ENCODE results near the gene ABHD2.

Gene ABHD2

DNA sequence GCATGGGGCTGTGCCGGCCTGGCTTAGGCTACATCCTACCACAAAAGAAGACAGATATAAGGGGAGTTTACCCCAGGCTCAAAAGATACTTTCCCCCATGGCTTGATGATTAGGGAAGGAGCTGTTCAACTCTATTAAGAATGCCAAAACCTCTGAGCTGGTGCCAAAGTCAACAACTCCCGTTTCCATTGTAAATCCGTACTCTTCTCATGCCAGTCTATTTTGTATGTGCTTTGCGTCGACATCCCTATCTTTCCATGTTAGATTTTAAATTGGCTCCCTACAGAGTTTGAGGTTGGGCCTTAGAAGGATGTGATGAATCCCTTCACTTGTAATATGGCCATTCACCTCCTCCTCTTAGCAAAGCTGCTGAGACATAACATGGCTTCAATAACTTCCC lies 86.2 kb downstream of the ABHD2 start:
- peaks cover 28 to 44% of the 10 kb centered on the region in 2 donors for H3K36me3 ChIP-seq (ENCODE audit: control insufficient read depth in 2 of 2, insufficient read depth in 2 of 2, low read length in 2 of 2)
- no peak overlapping the region for H3K27ac ChIP-seq (ENCODE audit: low read depth in 2 of 2, low read length in 2 of 2)
- no peaks in the 10 kb centered on the region for H3K9me3 ChIP-seq (ENCODE audit: control insufficient read depth in 2 of 2, low read length in 2 of 2)
- peaks cover 0 to 5% of the 10 kb centered on the region in 2 donors for H3K4me1 ChIP-seq (ENCODE audit: control insufficient read depth in 2 of 2, insufficient read depth in 2 of 2, low read length in 2 of 2)
- no peak overlapping the region for H3K9ac ChIP-seq (ENCODE audit: low read depth in 1 of 2, low read length in 2 of 2)
- no peak overlapping the region for H3K4me3 ChIP-seq (ENCODE audit: low read length in 2 of 2)
- H3K27me3 ChIP-seq (ENCODE audit: control insufficient read depth in 2 of 2, insufficient read depth in 2 of 2, low read length in 2 of 2): no peaks in the 10 kb centered on the region

DNA sequence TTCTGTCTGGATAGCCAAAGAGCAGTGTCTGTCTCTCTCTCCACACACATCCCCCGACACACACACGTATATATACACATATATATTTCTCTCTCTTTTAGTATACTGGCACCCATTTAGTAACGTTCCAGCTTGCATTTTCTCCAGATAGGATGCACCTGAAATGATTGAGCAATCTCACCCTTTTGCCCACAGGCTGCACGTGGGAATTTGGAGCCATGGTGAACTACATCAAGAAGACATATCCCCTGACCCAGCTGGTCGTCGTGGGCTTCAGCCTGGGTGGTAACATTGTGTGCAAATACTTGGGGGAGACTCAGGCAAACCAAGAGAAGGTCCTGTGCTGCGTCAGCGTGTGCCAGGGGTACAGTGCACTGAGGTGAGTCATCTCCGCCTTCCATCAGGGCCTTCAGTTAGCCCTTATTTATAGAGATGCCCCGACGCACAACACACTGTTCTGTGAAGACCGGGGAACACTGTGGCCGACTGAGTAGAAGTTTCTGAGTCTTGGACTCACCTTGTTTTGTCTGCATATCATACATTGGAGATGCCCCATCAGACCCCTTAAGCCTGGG lies 87.4 kb downstream of the ABHD2 start:
- no peak overlapping the region for H3K27ac ChIP-seq (ENCODE audit: low read depth in 2 of 2, low read length in 2 of 2)
- peaks cover 28 to 44% of the 10 kb centered on the region in 2 donors for H3K36me3 ChIP-seq (ENCODE audit: control insufficient read depth in 2 of 2, insufficient read depth in 2 of 2, low read length in 2 of 2)
- no peak overlapping the region for H3K9ac ChIP-seq (ENCODE audit: low read depth in 1 of 2, low read length in 2 of 2)

DNA sequence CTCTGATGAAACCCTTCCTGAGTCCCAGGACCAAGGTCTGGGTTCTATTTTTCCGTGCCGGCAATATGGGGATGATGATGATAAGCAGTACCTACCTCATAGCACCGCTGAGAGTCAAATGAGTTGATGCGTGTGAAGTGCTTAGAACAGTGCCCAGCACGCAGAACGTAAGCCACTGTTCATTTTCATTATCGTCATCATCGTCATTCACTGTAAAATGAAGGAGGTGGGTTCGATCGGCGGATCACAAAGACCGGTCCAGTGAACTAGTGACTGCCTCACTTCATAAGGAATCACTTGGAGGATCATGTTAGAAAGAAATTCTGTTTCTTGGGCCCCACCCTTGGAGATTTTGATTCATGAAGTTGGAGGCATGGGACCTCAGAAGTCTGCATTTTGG lies 88.9 kb downstream of the ABHD2 start:
- no peak overlapping the region for H3K4me3 ChIP-seq (ENCODE audit: low read length in 2 of 2)
- no peak overlapping the region for H3K27ac ChIP-seq (ENCODE audit: low read depth in 2 of 2, low read length in 2 of 2)
- peaks cover 0 to 5% of the 10 kb centered on the region in 2 donors for H3K4me1 ChIP-seq (ENCODE audit: control insufficient read depth in 2 of 2, insufficient read depth in 2 of 2, low read length in 2 of 2)
- no peaks in the 10 kb centered on the region for H3K9me3 ChIP-seq (ENCODE audit: control insufficient read depth in 2 of 2, low read length in 2 of 2)
- no peak overlapping the region for H3K9ac ChIP-seq (ENCODE audit: low read depth in 1 of 2, low read length in 2 of 2)
- H3K27me3 ChIP-seq (ENCODE audit: control insufficient read depth in 2 of 2, insufficient read depth in 2 of 2, low read length in 2 of 2): no peaks in the 10 kb centered on the region
- H3K36me3 ChIP-seq (ENCODE audit: control insufficient read depth in 2 of 2, insufficient read depth in 2 of 2, low read length in 2 of 2): peaks cover 28 to 44% of the 10 kb centered on the region in 2 donors

More for the DNA sequence above, 87.4 kb downstream of the ABHD2 start:
- Histone ChIP-seq H3K9me3 (ENCODE audit: control insufficient read depth in 2 of 2, low read length in 2 of 2) (no peaks in the 10 kb centered on the region), H3K27me3 (ENCODE audit: control insufficient read depth in 2 of 2, insufficient read depth in 2 of 2, low read length in 2 of 2) (no peaks in the 10 kb centered on the region), H3K4me1 (ENCODE audit: control insufficient read depth in 2 of 2, insufficient read depth in 2 of 2, low read length in 2 of 2) (peaks cover 0 to 5% of the 10 kb centered on the region in 2 donors), H3K4me3 (ENCODE audit: low read length in 2 of 2) (no peak overlapping the region)

DNA sequence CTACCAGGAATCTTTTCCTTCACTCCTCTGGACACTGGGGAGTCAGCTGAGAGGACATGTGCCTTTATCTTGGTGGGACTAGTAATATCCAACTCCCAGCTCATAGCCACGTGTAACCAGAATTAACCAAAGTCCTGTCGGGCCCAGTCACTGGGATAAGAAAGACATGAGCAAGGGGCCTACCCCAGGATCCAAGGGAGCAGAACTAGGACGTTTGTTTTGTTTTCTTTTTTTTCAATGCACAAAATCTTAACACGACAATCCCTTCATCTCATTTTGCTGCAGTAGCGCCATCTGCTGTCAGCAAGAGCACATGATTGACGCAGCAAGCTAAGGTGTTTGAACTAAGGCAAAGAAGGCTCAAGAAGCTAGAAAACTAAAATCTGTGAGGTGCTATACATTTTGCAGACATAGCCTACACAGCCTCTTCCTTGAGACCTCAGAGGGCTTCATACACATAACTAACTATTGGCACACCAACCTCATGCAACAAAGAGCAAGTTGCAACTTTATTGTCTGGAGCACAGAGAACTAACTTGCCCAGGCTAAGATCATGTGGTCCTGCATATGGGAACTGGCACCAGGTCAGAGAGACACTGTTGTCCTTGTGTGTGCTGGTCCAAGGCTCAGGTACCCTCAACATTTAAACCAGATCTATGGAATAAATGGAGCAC lies 89.5 kb downstream of the ABHD2 start:
- no peak overlapping the region for H3K4me3 ChIP-seq (ENCODE audit: low read length in 2 of 2)
- no peaks in the 10 kb centered on the region for H3K27me3 ChIP-seq (ENCODE audit: control insufficient read depth in 2 of 2, insufficient read depth in 2 of 2, low read length in 2 of 2)
- peaks cover 28 to 44% of the 10 kb centered on the region in 2 donors for H3K36me3 ChIP-seq (ENCODE audit: control insufficient read depth in 2 of 2, insufficient read depth in 2 of 2, low read length in 2 of 2)
- no peaks in the 10 kb centered on the region for H3K9me3 ChIP-seq (ENCODE audit: control insufficient read depth in 2 of 2, low read length in 2 of 2)
- peaks cover 0 to 5% of the 10 kb centered on the region in 2 donors for H3K4me1 ChIP-seq (ENCODE audit: control insufficient read depth in 2 of 2, insufficient read depth in 2 of 2, low read length in 2 of 2)
- no peak overlapping the region for H3K27ac ChIP-seq (ENCODE audit: low read depth in 2 of 2, low read length in 2 of 2)
- H3K9ac ChIP-seq (ENCODE audit: low read depth in 1 of 2, low read length in 2 of 2): peak overlapping the region in 1 of 2 donors; percentile 1

DNA sequence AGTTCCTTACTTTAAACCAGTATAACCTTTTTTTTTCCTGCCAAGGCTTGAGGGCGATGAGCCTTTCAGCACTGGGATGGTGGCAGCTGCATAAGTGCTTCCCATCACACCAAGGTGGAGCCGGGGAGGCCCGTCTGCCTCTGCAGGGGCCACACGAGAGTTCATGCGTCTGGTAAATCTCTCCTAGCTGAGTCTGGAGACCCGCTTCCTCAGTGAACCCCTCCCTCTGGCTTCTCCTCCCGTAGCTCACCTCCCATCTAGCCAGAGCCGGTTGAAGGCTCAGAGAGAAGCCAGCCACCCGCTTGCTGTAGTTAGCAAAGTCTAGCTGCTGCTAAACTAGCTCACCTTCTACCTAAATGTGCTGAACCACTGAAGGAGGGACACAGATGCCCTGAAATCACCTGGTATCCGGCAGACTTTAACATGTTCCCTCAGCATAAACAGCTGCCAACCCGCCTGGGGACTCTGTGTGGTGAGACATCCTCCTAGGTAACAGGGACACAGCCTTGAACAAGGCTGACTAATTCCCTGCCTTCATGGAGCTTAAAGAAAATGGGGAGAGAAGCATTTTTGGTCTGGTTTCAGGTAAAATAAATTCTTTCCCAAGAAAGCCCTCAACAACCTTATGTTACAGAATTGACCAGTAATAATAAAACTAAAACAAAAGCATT lies 90.2 kb downstream of the ABHD2 start:
- Histone ChIP-seq H3K36me3 (ENCODE audit: control insufficient read depth in 2 of 2, insufficient read depth in 2 of 2, low read length in 2 of 2) (peaks cover 28 to 44% of the 10 kb centered on the region in 2 donors), H3K9me3 (ENCODE audit: control insufficient read depth in 2 of 2, low read length in 2 of 2) (no peaks in the 10 kb centered on the region), H3K4me3 (ENCODE audit: low read length in 2 of 2) (no peak overlapping the region), H3K4me1 (ENCODE audit: control insufficient read depth in 2 of 2, insufficient read depth in 2 of 2, low read length in 2 of 2) (peaks cover 0 to 5% of the 10 kb centered on the region in 2 donors), H3K9ac (ENCODE audit: low read depth in 1 of 2, low read length in 2 of 2) (no peak overlapping the region), H3K27ac (ENCODE audit: low read depth in 2 of 2, low read length in 2 of 2) (no peak overlapping the region), H3K27me3 (ENCODE audit: control insufficient read depth in 2 of 2, insufficient read depth in 2 of 2, low read length in 2 of 2) (no peaks in the 10 kb centered on the region)

DNA sequence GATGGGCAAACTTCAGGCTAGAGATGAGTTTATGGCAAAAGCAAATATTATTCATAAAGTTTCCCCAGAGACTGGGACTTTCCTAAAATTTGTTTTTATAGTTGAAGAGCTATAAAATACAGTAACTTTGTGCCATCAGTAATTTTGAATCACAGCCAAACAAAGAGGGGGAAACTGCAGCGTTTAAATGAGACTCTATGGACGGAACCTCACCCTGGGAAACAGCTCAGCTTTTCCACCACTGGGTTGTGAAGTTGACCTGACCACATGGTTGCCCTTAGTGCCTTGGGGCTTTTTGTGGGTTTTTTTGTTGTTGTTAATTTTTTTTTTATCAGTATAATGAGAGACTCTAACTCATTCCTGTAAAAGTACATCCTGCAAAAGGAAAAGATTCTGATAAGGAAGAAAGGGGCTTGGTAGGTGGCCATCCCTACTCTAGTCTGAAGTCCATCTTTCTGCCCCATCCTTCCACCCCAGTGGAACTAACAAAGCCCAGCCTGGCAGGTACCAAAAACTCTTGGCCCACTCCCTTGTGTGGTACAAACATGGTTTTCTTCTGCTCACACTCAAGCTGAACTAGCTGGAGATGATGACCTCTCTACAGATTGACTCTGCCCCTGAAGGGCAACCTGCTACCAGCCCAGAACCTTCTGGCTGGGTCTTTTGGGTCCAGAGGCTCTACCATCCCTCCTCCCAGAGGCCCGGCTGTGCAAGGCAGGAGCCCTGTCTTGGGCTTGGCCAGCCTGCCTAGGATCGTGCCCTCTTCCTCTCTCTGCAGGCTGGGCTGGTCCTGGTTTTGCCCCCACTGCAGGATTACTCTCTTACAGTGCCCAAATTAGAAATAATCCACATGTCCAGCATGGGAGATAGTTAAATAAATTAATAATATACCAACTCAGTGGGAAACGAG lies 92.0 kb downstream of the ABHD2 start:
- H3K36me3 ChIP-seq (ENCODE audit: control insufficient read depth in 2 of 2, insufficient read depth in 2 of 2, low read length in 2 of 2): peaks cover 25 to 33% of the 10 kb centered on the region in 2 donors
- H3K9me3 ChIP-seq (ENCODE audit: control insufficient read depth in 2 of 2, low read length in 2 of 2): no peaks in the 10 kb centered on the region
- H3K4me3 ChIP-seq (ENCODE audit: low read length in 2 of 2): no peak overlapping the region
- H3K9ac ChIP-seq (ENCODE audit: low read depth in 1 of 2, low read length in 2 of 2): no peak overlapping the region
- no peaks in the 10 kb centered on the region for H3K27me3 ChIP-seq (ENCODE audit: control insufficient read depth in 2 of 2, insufficient read depth in 2 of 2, low read length in 2 of 2)
- no peak overlapping the region for H3K27ac ChIP-seq (ENCODE audit: low read depth in 2 of 2, low read length in 2 of 2)
- peaks cover 0 to 5% of the 10 kb centered on the region in 2 donors for H3K4me1 ChIP-seq (ENCODE audit: control insufficient read depth in 2 of 2, insufficient read depth in 2 of 2, low read length in 2 of 2)

DNA sequence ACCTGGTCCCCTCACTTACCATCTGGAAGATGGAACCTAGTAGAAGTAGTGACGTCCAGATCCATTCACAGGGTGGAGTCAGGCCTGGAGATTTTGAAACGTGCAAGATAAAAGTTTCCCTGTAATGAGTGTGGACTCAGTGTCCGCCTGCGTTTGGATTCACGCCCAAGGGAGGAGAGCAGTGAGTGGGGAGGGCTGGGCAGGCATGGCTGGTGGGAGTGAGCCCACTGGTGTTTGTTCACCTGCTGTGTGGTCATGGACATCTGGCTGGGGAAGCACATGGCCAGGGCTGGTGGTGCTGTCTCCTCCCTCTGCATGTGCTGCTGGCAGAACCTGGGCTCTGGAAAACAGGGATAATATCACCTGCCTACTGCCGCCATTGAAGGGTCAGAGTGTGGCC lies 96.1 kb downstream of the ABHD2 start:
- Histone ChIP-seq H3K27me3 (ENCODE audit: control insufficient read depth in 2 of 2, insufficient read depth in 2 of 2, low read length in 2 of 2) (no peaks in the 10 kb centered on the region), H3K4me1 (ENCODE audit: control insufficient read depth in 2 of 2, insufficient read depth in 2 of 2, low read length in 2 of 2) (no peaks in the 10 kb centered on the region), H3K27ac (ENCODE audit: low read depth in 2 of 2, low read length in 2 of 2) (no peak overlapping the region), H3K9me3 (ENCODE audit: control insufficient read depth in 2 of 2, low read length in 2 of 2) (no peaks in the 10 kb centered on the region), H3K9ac (ENCODE audit: low read depth in 1 of 2, low read length in 2 of 2) (no peak overlapping the region), H3K36me3 (ENCODE audit: control insufficient read depth in 2 of 2, insufficient read depth in 2 of 2, low read length in 2 of 2) (peaks cover 25 to 30% of the 10 kb centered on the region in 2 donors), H3K4me3 (ENCODE audit: low read length in 2 of 2) (no peak overlapping the region)

DNA sequence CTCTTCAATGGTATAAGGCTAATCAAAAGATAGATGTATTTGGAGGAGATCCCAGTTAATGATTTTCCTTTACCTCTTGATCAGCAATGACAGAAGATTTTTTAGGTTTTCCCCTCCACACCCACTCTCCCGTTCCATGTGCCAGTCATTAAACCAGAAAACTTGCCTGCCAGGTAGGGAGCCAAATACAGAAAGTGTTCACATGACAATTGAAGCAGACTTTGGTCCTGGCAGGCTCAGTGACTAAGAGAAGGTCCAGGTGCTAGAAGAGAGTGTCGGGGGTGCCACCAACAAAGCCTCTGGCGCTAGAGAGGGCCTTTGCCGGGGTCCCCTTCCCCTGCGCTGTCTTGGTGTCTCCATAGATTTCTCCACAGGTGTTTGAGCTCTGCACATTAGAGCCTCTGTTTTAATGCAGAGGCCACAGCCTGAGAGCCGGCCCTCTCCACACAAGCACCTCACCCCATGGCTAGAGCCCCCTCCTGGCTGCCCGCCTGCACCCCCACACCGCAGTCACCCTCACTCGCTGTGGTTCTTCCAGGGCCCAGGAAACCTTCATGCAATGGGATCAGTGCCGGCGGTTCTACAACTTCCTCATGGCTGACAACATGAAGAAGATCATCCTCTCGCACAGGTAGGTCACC lies 96.8 kb downstream of the ABHD2 start:
- H3K4me3 ChIP-seq (ENCODE audit: low read length in 2 of 2): no peak overlapping the region
- no peaks in the 10 kb centered on the region for H3K27me3 ChIP-seq (ENCODE audit: control insufficient read depth in 2 of 2, insufficient read depth in 2 of 2, low read length in 2 of 2)
- H3K9me3 ChIP-seq (ENCODE audit: control insufficient read depth in 2 of 2, low read length in 2 of 2): no peaks in the 10 kb centered on the region
- no peaks in the 10 kb centered on the region for H3K4me1 ChIP-seq (ENCODE audit: control insufficient read depth in 2 of 2, insufficient read depth in 2 of 2, low read length in 2 of 2)
- H3K27ac ChIP-seq (ENCODE audit: low read depth in 2 of 2, low read length in 2 of 2): no peak overlapping the region
- no peak overlapping the region for H3K9ac ChIP-seq (ENCODE audit: low read depth in 1 of 2, low read length in 2 of 2)
- H3K36me3 ChIP-seq (ENCODE audit: control insufficient read depth in 2 of 2, insufficient read depth in 2 of 2, low read length in 2 of 2): peaks cover 28 to 37% of the 10 kb centered on the region in 2 donors

DNA sequence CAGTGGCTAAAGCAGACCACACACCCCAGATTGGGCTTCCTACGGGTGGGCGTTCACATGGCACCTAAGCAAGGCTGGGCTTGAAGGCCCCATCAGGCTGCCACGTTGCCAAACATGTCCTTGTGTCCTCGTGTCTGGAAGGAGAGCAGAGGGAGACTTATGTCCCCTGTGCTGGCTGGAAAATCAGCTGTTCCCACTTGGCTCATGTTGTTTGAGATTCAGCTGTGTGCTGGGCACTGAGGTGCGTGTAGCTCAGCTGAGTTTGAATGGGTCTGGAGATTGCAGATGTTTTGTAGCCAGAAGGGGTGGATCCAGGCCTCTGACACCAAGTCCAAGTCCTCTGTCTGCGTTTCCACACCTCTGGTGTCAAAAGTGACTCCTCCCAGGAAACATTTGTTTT lies 98.5 kb downstream of the ABHD2 start:
- Histone ChIP-seq H3K9ac (ENCODE audit: low read depth in 1 of 2, low read length in 2 of 2) (no peak overlapping the region), H3K36me3 (ENCODE audit: control insufficient read depth in 2 of 2, insufficient read depth in 2 of 2, low read length in 2 of 2) (peaks cover 39 to 51% of the 10 kb centered on the region in 2 donors), H3K27me3 (ENCODE audit: control insufficient read depth in 2 of 2, insufficient read depth in 2 of 2, low read length in 2 of 2) (no peaks in the 10 kb centered on the region), H3K27ac (ENCODE audit: low read depth in 2 of 2, low read length in 2 of 2) (no peak overlapping the region), H3K9me3 (ENCODE audit: control insufficient read depth in 2 of 2, low read length in 2 of 2) (no peaks in the 10 kb centered on the region), H3K4me1 (ENCODE audit: control insufficient read depth in 2 of 2, insufficient read depth in 2 of 2, low read length in 2 of 2) (no peaks in the 10 kb centered on the region), H3K4me3 (ENCODE audit: low read length in 2 of 2) (no peak overlapping the region)
